Stimulated activated CD8-positive, alpha-beta memory T cell treated with anti-CD3 and anti-CD28 coated beads, Interleukin-12 subunit alpha, Interleukin-12 subunit beta, amount 100 ng/mL, for 1 hour (primary cell): ENCODE data around the gene CMTM2.
"Not testable (repeated sequence)": the region's sequence is repeated elsewhere in the genome, so short reads cannot be mapped to it uniquely, and the experiment has no call there.

Experiments
- DNase-seq: peaks from one replicate; pipeline ENCODE4 v3.0.0-alpha.2; 2020; ENCODE audit warnings: low read depth

Gene CMTM2

DNA sequence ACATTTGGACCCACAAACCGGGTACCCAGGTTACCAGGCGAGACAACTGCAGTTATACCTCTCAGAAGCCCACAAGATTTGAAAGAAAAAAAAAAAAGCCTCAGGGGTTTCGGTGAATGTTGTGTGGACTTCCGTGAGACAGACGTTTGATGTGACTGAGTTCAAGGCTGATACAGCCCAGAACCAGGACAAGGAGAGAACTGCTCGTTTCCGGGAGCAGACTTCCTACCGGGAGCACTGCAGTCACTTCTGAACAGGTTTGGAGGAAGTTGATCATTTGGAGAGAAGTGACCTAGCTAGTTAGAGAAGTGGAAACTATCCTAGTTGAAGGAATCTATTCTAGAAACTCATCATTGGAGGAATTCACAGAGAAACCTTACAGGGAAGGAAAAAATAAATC is 26.0 kb upstream of the CMTM2 start:
- DNase-seq: no peak

DNA sequence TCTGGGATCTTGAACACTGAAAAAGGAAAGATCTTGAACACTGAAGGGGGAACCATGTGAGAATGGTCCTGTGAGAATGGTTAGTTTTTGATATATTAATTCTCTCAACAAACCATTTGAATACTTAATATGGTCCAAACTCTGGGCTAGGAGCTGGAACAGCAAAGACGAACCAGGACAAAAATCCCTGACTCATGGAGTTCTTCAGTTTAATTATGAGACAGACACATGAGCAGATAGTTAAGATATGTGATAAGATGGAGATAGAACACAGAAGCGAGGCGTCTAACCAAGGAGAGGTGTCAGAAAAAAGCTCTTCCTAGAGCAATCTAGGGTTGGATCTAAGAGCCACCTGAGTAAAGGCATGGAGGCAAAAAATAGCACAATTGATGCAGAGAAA is 25.2 kb upstream of the CMTM2 start:
- no peak for DNase-seq

DNA sequence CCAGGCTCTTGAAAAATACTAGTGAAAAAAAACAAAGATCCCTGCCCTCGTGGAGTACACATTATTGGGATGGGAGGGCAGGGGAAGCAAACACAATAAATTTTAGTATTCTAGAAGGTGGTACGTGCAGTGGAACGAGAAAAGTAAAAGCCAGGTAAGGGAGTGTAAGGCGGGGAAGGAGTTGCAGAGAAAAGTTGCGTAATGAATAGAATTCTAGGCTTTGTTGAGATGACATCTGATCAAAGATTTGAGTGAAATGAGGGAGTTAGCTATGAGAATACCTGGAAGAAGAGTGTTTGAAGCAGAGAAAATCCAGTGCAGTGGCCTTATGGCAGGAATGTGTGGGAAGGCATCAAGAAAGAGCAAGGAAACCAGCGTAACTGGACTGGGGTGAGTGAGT is 24.8 kb upstream of the CMTM2 start:
- no peak for DNase-seq

DNA sequence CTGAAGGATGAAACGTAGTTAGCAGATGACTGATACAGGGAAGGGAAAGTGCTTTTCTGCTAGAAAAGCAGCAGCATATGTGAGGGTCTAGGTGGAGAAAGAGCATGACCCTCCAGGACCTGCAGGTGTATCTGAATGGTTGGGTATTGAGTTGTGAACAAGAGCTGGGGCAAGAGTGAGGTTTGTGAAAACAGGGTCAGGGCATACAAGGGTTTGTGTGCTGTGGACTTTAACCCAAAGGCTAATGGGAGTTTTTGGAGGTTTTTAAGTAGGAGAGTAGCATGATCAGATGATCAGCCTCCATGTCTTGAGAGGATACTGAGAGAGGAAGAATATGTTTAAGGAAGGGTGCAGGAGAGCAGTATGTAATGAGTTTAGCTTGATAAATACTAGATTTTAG is 19.2 kb upstream of the CMTM2 start:
- DNase-seq: no peak

DNA sequence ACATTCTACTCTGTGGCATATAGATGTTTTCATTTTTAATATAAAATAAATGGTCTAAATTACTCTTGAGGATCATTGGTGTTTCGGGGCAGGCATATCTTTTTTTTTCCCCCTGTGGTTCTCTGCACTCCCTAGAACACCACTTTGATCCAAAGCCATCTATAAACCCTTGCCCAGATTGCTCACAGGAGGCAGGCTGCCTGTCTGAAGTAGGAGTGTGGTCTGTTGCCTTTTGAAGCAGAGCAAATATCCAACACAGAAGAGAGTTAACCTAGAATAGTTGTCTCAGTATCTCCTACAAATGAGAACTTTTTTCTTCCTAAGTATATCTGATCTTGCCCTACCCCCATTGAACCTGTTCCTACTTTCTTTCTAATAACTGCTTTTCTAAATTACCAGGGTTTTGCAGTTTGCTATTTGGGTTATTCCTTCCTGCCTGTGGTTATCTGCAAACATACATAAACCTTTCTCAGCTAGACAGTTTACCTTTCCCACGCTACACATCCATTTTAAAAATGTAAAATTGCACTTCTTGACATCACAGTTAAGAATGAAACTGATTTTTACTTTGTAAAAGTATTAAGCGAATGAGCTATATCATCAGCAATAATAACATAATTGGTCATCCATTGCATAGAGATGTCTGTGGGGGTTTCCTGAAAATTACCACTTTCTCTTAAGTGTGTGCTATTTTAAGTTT is 17.7 kb upstream of the CMTM2 start:
- no peak for DNase-seq

DNA sequence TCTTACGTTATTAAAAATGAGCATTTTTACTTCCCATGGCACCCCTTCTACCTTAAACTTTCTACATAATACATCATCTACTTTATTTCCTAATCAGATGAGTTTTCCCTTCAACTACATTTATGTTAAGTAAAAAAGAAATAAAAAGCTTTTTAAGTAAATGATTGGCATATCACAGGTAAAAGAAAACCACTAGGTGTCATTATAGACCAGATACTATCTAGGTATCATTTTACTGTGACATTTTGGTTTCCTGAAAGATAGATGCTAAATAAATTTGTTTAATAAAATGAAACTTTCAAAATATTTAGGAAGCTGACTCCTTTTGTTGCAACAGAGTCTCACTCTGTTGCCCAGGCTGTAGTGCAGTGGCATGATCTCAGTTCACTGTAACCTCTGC is 16.9 kb upstream of the CMTM2 start:
- DNase-seq: no peak

DNA sequence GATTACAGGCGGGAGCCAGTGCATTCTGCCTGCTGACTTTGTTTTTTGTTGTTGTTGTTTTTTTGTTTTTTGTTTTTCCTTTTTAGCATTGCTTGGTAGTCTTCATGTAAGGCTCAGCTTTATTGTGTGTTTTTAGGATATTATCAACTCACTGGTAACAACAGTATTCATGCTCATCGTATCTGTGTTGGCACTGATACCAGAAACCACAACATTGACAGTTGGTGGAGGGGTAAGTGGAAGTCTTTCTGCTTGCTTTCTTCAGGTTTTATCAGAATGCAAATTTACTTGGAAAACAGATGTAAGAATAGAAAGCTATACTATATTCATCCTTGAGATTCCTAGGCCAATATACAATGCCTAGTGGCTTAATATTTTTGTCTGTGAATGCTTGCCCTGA is 16.3 kb upstream of the CMTM2 start:
- DNase-seq: no peak

DNA sequence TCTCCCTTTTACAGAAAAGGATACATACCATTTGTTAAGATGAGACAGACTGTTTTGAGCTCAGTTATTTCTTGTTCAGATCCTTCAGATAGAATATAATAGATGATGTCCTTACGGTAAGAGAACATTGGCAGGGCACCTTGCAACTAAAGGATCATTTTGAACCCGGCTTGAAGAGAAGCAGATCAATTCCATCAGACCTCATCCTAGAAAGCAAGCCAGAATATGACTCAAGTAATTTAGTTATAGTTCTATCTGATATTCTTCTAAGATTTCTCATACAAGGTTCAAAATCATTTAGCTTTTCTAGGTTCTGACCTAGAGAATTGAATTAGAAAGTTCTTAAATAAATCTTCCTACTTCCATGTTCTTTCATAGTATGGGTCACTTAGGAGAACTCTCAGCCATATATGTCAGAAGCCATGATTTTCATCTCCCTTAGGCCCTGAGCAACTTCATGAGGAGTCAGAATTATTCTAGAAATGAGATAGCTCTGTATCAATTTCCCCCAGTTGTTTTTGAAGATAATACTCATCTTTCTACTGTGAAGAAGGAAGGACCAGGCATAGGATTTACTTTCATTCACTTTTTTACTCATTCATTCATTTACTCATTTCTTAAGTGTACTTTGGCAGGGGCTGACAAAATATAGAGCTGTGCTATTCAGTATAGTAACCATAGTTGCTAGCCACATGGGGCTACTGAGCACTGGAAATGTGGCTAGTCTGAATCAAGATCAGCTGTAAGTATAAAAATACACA is 15.5 kb upstream of the CMTM2 start:
- no peak for DNase-seq

DNA sequence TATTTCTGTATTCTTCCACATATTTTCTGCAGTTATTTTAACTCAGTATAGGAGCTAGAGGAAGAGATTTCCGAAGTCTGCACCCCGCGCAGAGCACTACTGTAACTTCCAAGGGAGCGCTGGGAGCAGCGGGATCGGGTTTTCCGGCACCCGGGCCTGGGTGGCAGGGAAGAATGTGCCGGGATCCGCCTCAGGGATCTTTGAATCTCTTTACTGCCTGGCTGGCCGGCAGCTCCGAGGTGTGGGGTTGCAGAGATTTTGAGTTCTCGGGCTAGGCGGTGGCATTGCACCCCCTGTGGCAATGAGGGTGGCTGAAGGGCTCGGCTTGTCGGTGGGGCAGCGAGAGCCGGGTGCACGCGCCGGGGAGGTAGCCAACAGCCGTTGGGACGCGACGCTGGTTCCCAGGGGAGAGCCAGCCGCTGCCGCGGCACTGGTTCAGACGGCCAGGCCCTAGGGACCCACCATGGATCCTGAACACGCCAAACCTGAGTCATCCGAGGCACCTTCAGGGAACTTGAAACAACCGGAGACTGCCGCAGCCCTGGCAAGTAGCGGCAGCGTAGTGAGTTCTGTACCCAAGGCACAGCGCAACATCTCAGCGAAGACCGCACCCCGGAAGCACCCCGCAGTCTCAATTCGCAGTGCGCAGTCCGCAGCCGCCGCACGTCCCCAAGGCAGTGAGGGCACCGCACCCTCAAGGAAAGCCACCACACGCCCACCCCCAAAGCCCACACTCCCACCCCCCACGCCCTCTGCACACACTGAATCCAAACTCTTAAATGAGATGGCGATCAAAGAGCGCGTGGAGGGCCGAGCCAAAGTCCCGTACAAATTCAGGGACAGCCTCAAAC is 13.0 kb upstream of the CMTM2 start, which contains the start of gene CMTM1:
Gene CMTM1 (plus strand): TSS at position 389 of the 851 bp plus-strand sequence. CDS start 75 bp downstream, at position 464.
- DNase-seq: no peak

DNA sequence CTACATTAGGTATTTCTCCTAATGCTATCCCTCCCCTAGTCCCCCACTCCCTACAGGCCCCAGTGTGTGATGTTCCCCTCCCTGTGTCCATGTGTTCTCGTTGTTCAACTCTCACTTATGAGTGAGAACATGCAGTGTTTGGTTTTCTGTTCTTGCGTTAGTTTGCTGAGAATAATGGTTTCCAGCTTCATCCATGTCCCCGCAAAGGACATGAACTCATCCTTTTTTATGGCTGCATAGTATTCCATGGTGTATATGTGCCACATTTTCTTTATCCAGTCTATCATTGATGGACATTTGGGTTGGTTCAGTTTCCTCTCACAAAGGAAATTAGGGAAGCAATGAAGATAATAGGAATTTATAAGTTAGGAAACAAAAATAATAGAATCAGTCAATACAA is 12.0 kb upstream of the CMTM2 start:
- DNase-seq: not testable (repeated sequence)

DNA sequence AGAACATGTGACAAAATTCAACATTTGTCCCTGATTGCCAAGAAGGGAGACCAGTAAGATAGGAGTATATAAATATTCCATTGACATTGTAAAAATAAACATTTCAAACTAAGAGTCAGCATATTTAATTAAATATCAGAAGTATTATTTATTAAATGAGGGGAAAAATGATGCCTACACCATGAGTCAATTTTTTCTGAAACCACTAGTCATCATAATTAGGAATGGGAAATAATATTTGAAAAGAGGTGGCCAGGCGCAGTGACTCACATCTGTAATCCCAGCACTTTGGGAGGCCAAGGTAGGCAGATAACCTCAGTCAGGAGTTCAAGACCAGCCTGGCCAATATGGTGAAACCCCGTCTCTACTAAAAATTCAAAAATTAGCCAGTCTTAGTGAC is 10.9 kb upstream of the CMTM2 start:
- no peak for DNase-seq

DNA sequence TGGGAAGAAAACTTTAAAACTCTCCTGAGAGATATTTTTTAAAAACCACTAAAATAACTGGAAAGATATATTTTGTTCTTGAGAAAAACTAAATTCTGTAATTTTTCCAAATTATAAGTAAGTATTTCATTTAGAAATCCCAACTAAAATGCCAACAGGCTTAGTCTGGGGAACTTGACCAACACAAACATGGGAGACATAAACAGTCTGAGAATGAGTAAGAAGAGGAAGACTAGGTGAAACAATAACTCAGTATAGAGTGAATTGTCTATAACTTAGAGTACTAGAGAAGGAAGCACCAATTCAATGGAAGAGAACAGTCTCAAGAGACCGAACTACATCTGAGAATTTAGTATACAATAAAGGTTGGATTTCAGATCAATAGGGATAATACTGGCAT is 10.1 kb upstream of the CMTM2 start:
- no peak for DNase-seq

DNA sequence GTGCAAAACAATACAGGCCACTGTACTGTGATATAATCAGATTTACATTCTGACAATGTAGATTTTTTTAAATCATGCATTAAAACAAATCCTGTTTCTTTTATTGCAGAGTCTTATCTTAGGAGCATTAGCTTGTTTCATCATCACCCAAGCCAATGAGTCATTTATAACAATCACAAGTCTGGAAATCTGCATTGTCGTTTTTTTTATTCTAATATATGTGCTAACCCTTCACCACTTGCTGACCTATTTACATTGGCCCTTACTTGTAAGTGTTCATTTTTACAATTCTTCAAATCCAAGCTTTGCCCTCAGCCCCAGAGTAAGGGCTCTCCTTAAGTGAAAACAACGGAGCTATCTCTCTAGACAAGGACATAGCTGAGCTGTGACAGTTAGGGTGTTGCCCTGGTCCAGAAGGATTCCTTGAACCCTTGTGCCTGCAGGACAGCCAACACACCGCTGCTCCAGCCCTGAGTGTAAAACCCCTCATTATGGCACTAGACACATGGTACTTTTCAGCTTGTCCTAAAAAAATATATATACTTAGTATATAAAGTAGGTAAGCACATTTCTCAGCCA is 9.3 kb upstream of the CMTM2 start:
- no peak for DNase-seq

DNA sequence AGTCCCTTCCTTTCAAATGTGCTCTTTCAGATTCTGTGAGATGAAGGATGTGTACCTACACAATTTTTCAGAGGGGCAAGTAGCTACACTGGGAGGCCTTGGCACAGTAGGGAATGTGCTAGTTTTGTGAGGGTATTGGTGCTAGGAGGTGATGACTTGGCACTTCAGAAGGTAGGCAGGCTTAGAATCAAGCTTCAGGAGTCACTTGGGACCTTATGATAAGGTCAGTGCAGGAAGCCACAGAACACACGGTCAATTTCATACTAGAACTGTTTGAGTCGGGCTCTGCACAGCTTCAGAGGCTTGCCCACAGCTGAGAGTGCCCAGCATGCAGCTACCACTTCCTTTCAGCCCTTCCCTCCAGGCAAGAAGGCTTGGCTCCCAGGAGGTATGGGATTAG is 6.9 kb upstream of the CMTM2 start:
- no peak for DNase-seq

DNA sequence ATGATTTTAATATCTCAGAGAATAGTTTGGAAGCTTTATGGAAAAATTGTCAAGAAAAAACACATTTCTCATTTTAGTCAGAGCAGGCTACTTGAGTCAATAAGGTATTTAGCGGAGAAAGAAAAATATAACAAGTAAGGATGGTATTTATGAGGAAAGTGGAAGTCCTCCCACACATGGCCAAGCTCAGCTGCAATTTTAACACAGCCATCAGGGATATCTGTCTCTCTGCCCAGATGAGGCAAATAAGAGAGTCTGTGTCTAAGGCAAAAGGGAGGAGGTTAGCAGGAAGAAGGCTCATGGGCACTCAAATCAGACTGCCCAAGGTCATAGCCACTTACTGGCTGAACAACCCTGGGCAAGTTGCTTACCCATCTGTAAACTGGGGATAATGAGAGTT is 5.2 kb upstream of the CMTM2 start:
- no peak for DNase-seq

DNA sequence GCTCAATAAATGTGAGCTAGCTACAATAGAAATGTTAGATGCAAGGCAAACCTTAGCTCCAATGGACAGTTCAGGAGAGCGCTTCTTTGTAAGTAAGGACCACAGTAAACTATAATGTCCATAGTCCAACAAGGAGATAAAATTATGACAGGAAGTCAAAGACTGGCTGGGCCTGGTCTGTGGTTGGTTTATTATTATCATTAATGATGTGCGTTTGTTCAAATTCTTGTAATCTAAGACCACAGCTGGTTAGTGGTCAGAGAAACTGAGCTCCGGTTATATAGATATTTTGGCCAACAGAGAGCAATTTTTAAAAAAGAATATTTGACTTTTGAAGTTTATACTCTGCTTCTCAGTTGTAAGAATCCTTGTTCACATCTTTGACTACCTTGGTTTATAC is 4.7 kb upstream of the CMTM2 start:
- DNase-seq: no peak

DNA sequence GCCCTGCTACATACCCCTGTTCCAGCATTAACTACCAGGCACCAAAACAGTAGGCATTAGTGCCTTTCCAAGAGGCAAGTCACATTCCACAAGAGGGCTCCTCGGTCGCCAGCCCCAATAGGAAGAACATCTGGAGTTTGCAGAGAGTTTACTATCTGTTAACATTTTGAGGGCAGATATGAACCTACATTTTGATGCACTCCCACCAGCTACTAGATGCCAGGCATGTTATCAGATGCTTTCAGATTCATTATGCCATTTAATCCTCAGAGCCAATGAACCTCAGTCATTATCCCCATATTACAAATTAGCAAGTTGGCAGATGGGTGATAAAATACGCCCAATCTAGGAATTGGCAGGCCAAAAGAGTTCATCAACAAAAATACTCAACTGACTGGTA is 4.2 kb upstream of the CMTM2 start:
- DNase-seq: no peak

DNA sequence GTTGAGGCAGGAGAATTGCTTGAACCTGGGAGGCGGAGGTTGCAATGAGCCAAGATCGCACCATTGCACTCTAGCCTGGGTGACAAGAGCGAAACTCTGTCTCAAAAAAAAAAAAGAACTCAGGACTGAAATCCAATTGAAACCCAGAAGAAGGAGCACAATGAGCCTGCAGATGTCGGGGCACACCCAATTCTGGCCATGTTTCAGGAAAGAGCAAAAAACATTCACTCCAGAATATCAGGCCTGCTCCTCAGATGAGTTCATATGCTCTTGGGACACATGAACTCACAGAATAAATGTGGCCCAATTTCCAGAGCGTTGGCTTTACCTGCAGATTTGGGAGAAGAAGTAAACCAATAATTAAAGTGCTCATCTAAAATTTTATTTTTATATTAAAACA is 3.0 kb upstream of the CMTM2 start:
- DNase-seq: no peak

DNA sequence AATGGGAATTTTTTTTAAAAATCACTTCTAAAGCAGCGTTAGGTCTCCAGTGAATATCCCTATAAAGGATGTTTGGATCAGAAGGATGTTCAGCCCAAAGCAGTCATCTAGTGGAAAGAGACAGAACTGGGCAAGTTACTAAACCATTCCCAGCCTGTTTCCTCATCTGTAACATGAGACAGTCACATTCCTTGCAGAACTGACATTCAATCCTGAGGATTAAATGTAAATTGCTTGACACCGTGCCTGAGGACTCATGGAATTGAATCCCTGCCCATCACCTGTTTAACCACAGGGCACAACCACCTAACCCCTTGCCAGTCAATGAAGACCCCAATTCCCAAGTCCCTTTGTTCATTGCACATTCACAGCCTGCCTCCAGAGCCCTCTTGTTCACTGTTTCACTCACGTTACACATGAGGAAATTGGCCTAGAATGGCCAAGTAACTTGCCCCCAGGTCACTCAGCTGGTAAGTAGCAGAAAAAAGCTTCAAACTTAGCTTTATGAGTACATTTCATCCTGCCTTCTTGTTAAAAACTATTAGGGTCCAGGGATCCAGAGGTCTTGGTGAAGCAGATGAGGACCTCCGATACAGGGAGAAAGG is 1.4 kb downstream of the CMTM2 start:
- DNase-seq: no peak

DNA sequence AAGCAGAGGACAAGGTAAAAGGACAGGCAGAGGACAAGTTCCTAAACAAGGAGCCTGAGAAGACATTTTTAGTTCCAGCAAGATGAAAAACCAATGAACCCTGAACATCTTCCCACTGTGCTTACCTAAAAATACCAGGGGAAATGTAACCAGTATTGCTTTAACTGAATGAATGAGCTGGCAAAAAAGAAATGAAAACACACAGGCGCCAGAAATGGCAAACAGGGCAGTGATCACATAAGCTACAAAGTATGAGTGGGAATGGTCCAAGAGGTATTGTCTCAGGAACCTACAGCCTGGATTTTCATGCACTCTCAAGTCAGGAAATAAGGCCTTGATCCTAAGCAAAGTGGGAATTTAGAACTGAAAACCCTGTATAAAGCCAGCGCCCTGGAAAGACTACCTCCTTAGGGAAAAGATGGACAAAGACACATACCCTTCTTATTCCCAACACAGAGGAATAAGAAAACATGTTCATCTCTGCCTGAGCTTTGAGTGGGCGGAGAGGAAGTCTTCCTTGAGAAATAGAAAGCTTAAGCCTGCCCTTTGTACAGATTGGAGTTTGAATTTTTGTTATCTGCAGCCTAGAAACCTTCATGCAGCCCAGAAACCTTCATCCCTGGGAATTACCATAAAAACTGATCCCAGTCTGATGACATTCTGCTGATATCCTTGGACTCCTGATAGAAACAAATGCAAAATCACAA is 2.1 kb downstream of the CMTM2 start:
- no peak for DNase-seq

DNA sequence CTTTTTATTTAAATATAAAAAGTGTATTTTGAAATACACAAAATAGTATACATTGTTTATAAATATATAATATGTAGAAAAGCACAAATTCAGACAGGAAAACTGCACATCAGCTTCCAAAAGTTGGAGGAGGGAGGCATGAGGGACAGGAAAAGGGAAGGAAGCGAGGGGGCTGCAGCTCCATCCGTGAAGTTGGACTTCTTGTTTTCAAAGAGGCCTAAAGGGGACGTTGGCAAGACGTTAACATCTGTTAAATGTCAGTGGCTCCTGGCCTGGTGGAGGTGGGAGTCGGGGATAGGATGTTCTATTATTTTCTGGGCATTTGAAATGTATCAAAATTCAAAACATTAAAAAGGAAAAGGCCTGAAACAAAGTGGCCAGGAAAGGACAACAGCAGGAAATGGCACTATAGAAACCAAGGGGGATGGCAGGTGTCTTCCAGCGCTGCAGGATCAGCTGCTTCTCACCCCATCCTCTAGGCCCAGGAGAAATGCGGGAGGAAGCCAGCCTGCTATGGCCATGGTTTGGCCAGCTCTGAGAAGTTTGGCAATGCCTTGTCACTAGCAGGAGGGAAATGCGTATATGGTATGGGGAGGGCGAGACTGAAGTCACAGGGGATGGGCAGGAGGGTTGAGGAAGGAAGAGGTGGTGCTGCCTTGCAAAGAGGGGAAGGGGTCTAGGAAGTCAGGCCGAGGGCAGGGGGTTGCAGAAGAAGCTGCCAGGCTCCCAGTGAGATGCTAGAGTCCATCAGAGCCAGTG is 6.4 kb downstream of the CMTM2 start:
- DNase-seq: no peak
